Astrocyte (in vitro differentiated cells and primary cell): Measurements from ENCODE around the gene CYP2U1. TPM values are rescaled to one million over a fixed set of nuclear protein-coding genes. Genes with fewer than 3 reads are reported as not detected.

Experiments used
- DNase-seq: peaks from one replicate; pipeline ENCODE4 v3.0.0-alpha.2; 2010; ENCODE audit warnings: low read depth
- FAIRE-seq: peaks from 2 replicates; lab custom pipeline; 2011; peaks lifted over from hg19 to GRCh38; lab: Jason Lieb, UNC
- H2AFZ ChIP-seq: 2 replicates; pipeline ENCODE4 v1.6.0; 2012; ENCODE audit warnings: low read depth, low read length, inconsistent platforms
- H3K27ac ChIP-seq: 2 replicates; pipeline ENCODE4 v1.5.1; 2011; ENCODE audit warnings: low read depth, low read length, inconsistent platforms
- H3K27me3 ChIP-seq: 2 replicates; pipeline ENCODE4 v1.6.0; 2011; ENCODE audit warnings: low read length, inconsistent platforms; ENCODE audit not compliant: insufficient read depth
- H3K36me3 ChIP-seq: 2 replicates; pipeline ENCODE4 v1.5.1; 2011; ENCODE audit warnings: low read length, inconsistent platforms; ENCODE audit not compliant: insufficient read depth
- H3K4me1 ChIP-seq: 2 replicates; pipeline ENCODE4 v1.5.1; 2011; ENCODE audit warnings: low read length, inconsistent platforms; ENCODE audit not compliant: insufficient read depth
- H3K4me2 ChIP-seq: 2 replicates; pipeline ENCODE4 v1.6.0; 2012; ENCODE audit warnings: low read length, inconsistent platforms
- H3K4me3 ChIP-seq: 2 replicates; pipeline ENCODE4 v1.5.1; 2011; ENCODE audit warnings: low read depth, mild to moderate bottlenecking, low read length, inconsistent platforms; ENCODE audit not compliant: insufficient read depth
- H3K79me2 ChIP-seq: 2 replicates; pipeline ENCODE4 v1.6.0; 2012; ENCODE audit warnings: mild to moderate bottlenecking, low read length, inconsistent platforms; ENCODE audit not compliant: insufficient read depth
- H3K9ac ChIP-seq: 2 replicates; pipeline ENCODE4 v1.6.0; 2012; ENCODE audit warnings: mild to moderate bottlenecking, low read length, inconsistent platforms
- H3K9me3 ChIP-seq: 2 replicates; pipeline ENCODE4 v1.5.1; 2012; ENCODE audit warnings: low read depth, mild to moderate bottlenecking, low read length, inconsistent platforms; ENCODE audit not compliant: insufficient read depth
- H4K20me1 ChIP-seq: 2 replicates; pipeline ENCODE4 v1.6.0; 2012; ENCODE audit warnings: low read length, inconsistent platforms; ENCODE audit not compliant: insufficient read depth
- H3K27ac Mint-ChIP-seq: one replicate; pipeline ENCODE4 v1.8.0; 2021; ENCODE audit warnings: mild to moderate bottlenecking, mixed read lengths; ENCODE audit not compliant: unreplicated experiment
- H3K27me3 Mint-ChIP-seq: one replicate; pipeline ENCODE4 v1.8.0; 2021; ENCODE audit warnings: low read depth, mixed read lengths; ENCODE audit not compliant: unreplicated experiment
- H3K36me3 Mint-ChIP-seq: one replicate; pipeline ENCODE4 v1.8.0; 2021; ENCODE audit warnings: low read depth, mixed read lengths; ENCODE audit not compliant: unreplicated experiment
- H3K4me1 Mint-ChIP-seq: one replicate; pipeline ENCODE4 v1.8.0; 2021; ENCODE audit warnings: low read depth, mixed read lengths; ENCODE audit not compliant: unreplicated experiment
- H3K4me3 Mint-ChIP-seq: one replicate; pipeline ENCODE4 v1.8.0; 2021; ENCODE audit warnings: mild to moderate bottlenecking, moderate library complexity, mixed read lengths; ENCODE audit not compliant: unreplicated experiment
- H3K9me3 Mint-ChIP-seq: one replicate; pipeline ENCODE4 v1.8.0; 2021; ENCODE audit warnings: mild to moderate bottlenecking, mixed read lengths; ENCODE audit not compliant: unreplicated experiment
- CTCF ChIP-seq: IDR thresholded peaks from 2 replicates; pipeline ENCODE4 v1.5.1; 2011; ENCODE audit warnings: low read depth, mild to moderate bottlenecking, inconsistent platforms, low read length, moderate library complexity; ENCODE audit not compliant: insufficient read depth
- EZH2 ChIP-seq: IDR thresholded peaks from 2 replicates; pipeline ENCODE4 v1.6.1; 2012; ENCODE audit warnings: mild to moderate bottlenecking, low read length, inconsistent platforms; ENCODE audit not compliant: insufficient read depth
- total RNA-seq: library from RNA; stranded (reverse); gene quantifications from 2 replicates; pipeline ENCODE4 v1.2.1, GENCODE V29; 2021

CYP2U1 gene
- total RNA-seq, 1 donor from 2014 or later, result 7.6 TPM

DNA sequence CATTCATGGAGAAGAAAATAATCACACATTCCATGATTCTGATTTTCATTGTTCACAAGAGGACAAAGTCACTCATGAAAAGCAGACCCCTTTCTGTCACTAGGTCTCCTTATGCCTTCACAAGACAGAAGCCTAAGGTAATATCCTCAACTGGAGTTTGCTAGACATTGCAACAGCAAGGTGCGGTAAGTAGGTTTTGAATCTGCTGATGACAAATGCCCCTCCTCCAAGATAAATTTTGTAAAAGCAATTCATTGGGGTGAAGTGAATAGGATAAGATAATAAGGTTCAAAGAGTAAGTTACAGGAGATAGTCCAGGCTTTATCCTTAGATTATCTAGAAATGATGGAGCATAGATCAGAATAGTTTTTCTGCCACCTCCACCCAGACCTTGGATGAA, 16.1 kb upstream of the CYP2U1 start:
- H3K4me3 Mint-ChIP-seq, result no peak overlapping the region
- FAIRE-seq (no peak), DNase-seq (no peak)
- H3K36me3 Mint-ChIP-seq, result peaks cover 4% of the 10 kb centered on the region
- Histone ChIP-seq H3K9me3 (no peaks in the 10 kb centered on the region), H3K27ac (no peak overlapping the region), H4K20me1 (no peaks in the 10 kb centered on the region), H3K36me3 (no peaks in the 10 kb centered on the region), H3K4me1 (no peaks in the 10 kb centered on the region), H3K9ac (no peak overlapping the region), H3K27me3 (no peaks in the 10 kb centered on the region), H3K4me3 (no peak overlapping the region), H2AFZ (no peak overlapping the region), H3K4me2 (no peak overlapping the region), H3K79me2 (no peaks in the 10 kb centered on the region)
- H3K27me3 Mint-ChIP-seq, result no peaks in the 10 kb centered on the region
- peaks cover 6% of the 10 kb centered on the region for H3K9me3 Mint-ChIP-seq
- H3K4me1 Mint-ChIP-seq, result no peaks in the 10 kb centered on the region
- no peak for TF ChIP-seq EZH2
- TF ChIP-seq CTCF, result no peak
- no peak overlapping the region for H3K27ac Mint-ChIP-seq

DNA sequence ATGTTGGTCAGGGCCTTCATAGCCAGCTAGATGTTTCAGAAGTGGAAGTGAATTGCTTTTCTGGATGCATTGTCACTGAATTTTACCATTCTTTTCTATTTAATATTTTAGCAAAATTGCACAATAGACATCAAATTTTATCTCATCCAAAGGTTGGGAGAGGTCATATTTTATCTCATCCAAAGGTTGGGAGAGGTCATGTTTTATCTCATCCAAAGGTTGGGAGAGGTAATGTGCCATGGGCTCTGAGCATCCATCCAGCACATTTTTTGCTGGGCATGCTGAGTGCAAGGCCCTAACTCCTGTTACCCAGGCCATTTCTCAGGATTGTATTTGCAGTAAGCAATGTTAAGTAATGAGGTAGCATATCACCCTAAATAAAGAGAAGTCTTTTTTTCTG, 14.7 kb upstream of the CYP2U1 start:
- H3K9me3 Mint-ChIP-seq, result peaks cover 6% of the 10 kb centered on the region
- TF ChIP-seq CTCF (no peak), EZH2 (no peak)
- Histone ChIP-seq H3K79me2 (no peaks in the 10 kb centered on the region), H3K4me2 (no peak overlapping the region), H3K4me3 (no peak overlapping the region), H3K27ac (no peak overlapping the region), H3K9ac (no peak overlapping the region), H3K4me1 (no peaks in the 10 kb centered on the region), H4K20me1 (no peaks in the 10 kb centered on the region), H2AFZ (no peak overlapping the region), H3K27me3 (no peaks in the 10 kb centered on the region), H3K9me3 (no peaks in the 10 kb centered on the region), H3K36me3 (no peaks in the 10 kb centered on the region)
- H3K27me3 Mint-ChIP-seq, result no peaks in the 10 kb centered on the region
- DNase-seq (no peak), FAIRE-seq (no peak)
- no peaks in the 10 kb centered on the region for H3K4me1 Mint-ChIP-seq
- no peak overlapping the region for H3K4me3 Mint-ChIP-seq
- peaks cover 4% of the 10 kb centered on the region for H3K36me3 Mint-ChIP-seq
- H3K27ac Mint-ChIP-seq, result no peak overlapping the region

DNA sequence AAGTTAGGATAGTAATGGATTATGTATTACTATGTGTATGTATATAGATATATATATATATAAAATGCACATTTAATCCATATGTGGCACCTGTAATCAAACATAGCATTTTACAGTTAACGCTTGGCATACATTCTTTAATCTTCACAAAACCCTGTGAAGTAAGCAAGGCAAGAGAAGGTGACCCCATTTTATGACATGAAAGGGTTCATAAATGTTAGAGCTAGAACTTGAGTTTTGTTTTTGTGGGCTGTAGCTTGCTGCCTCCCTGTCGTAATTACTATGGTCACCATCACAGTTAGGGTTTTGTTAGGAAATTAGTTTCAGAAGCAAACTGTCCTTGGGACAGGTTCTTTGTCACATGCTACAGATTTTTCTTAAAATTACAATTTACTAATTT, 13.8 kb upstream of the CYP2U1 start:
- TF ChIP-seq EZH2, result no peak
- TF ChIP-seq CTCF, result no peak
- Histone ChIP-seq H2AFZ (no peak overlapping the region), H4K20me1 (no peaks in the 10 kb centered on the region), H3K36me3 (no peaks in the 10 kb centered on the region), H3K4me1 (no peaks in the 10 kb centered on the region), H3K9me3 (no peaks in the 10 kb centered on the region), H3K79me2 (no peaks in the 10 kb centered on the region), H3K27ac (no peak overlapping the region), H3K4me3 (no peak overlapping the region), H3K27me3 (no peaks in the 10 kb centered on the region), H3K4me2 (no peak overlapping the region), H3K9ac (no peak overlapping the region)
- Mint-ChIP-seq H3K4me1 (no peaks in the 10 kb centered on the region), H3K36me3 (peaks cover 4% of the 10 kb centered on the region), H3K9me3 (peaks cover 6% of the 10 kb centered on the region), H3K4me3 (no peak overlapping the region), H3K27ac (no peak overlapping the region), H3K27me3 (no peaks in the 10 kb centered on the region)
- FAIRE-seq (no peak), DNase-seq (no peak)
